Iris pigment epithelial cell (primary cell): Measurements from ENCODE around the gene TXNDC2.
"Not testable (repeated sequence)": the region's sequence is repeated elsewhere in the genome, so short reads cannot be mapped to it uniquely, and the experiment has no call there.

Experiments
- DNase-seq: peaks from one replicate; pipeline ENCODE4 v3.0.0-alpha.2; 2011; ENCODE audit warnings: low read depth

The TXNDC2 gene

DNA sequence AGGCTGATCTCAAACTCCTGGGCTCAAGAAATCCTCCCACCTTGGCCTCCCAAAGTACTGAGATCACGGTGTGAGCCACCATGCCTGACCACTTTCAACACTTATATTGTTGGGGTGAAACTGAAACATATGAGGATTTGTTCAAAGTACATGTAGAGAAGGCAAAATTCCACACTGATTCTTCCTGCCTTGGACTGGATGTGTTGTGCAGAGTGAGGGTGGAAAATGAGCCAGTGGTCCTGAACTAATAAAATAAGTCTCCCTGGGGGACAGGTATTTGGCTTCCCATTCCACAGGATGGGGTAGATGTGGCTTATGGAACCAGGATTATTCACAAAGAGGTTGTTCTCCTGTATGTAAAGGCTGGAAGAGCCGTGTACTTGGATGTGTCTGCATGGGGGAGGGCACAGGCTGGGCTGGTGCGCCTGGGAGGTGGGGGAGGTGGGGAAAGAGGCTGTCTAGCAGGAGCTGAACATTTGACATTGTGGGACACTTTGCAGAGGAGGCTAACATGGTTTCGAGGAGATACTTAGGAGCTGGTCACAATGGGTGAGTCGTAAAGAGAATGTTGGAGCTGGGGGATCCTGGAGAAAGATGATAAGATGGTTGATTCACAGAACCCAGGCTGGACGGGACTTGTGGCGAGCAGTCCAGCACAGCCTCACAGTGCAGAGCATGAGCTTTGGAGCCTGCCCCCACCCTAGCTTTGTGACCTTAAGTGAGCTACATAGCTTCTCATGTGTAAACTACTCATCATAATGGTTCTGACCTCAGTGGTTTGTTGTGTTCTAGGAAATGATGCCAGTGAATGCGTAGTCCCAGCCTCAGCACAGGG, at the start of gene TXNDC2:
Gene TXNDC2 (plus strand): TSS at position 804 of the 835 bp plus-strand sequence. CDS start 708 bp downstream, outside the sequence.
- peak; percentile 48 for DNase-seq

- DNase-seq = peak; percentile 80
Measured at GRCh38 chr18:9838144-9838877, 47.5 kb upstream of the TXNDC2 start.

DNA sequence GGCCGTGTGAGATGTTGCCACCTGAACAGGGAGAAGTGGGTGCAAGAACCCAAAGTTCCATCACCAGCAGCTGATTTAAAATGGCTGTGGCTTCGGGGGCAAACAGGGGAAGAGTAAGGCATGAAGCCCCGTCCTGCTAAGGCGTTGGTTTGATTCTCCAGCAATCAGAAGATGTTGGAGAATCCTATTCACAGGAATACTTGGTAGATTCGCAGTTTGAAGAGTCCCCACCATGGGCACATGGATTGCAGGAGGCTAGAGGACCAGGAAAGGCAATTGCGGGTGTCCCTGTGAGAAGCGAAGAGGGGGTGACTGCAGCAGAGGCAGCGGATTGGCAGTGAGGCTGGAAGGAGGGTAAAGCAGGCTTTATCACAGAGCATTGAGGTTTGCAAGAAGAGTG, 46.6 kb upstream of the TXNDC2 start:
- no peak for DNase-seq

DNA sequence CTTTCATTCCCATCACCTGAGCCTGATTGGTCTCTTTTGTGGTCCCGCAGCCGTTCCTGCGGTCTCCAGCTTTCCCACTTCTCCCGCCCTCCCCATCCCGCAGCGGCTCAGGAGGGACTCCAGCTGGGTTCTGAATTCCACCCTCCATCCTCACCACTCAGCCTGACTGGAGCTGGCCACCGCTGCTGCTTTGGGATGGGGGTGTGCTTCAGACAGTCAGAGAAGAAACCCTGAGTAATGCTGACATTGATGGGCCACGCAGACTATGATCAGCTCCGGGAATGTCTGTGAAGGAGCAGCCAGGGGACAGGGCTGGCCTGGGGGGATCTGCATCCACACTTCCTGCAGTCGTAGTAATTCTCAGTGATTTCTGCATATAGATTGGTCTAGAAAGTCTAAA, 45.9 kb upstream of the TXNDC2 start:
- DNase-seq = peak; percentile 46

- no peak for DNase-seq
Measured at GRCh38 chr18:9841752-9842151, 44.0 kb upstream of the TXNDC2 start.

- no peak for DNase-seq
Measured at GRCh38 chr18:9842448-9842847, 43.3 kb upstream of the TXNDC2 start.

GRCh38 chr18:9845256-9845655, 40.5 kb upstream of the TXNDC2 start:
- no peak for DNase-seq

GRCh38 chr18:9846162-9846925, 39.4 kb upstream of the TXNDC2 start:
- no peak for DNase-seq

DNA sequence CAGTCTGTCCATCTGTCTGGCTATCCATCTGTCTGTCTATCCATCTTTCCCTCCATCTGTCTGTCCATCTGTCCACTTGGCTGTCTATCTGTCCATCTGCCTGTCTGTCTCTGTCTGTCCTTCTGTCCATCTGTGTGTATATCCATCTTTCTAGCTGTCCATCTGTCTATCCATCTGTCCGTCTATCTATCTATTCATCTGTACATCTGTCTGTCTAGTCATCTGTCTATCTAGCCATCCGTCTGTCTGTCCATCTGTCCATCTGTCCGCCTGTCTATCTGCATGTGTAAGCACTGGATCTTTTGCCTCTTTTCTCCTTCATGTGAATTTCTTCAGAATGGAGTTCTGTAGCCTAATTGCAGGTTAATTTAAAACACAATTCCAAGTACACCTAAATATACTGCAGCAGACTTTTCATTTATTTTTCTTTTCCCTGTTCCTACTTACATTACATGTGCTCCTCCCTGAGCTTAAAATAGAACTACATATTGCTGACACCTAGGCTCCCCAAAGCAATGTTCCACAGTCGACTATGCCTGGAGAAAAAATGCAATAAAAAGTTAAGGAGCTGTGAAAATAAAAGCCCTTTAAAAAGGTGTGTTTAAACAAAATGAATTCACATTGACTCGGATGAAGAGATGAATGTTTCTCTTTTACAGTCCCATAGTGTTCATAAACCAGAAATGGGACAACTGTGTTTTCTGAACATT, 37.4 kb upstream of the TXNDC2 start:
- DNase-seq = no peak

GRCh38 chr18:9849407-9850283, 36.1 kb upstream of the TXNDC2 start:
- no peak for DNase-seq

DNA sequence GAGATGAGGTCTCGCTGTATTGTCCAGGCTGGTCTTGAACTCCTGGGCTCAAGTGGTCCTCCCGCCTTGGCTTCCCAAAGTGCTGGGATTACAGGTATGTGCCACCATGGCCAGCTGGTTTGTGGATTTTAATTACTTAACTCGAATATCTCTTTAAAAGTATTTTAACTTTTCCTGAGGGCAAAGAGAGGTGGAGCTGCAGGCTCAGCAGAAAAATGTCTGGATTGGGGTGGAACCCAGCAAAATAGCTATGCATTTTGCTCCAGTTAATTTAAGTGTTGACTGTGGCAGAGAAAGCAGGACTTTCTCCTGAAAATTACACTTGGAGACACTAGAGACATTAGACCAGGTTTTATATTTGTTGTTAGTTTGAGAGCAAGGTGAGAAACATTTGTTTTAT, 35.5 kb upstream of the TXNDC2 start:
- DNase-seq = no peak

- peak; percentile 74 for DNase-seq
Measured at GRCh38 chr18:9851511-9851910, 34.3 kb upstream of the TXNDC2 start.

- DNase-seq = peak; percentile 46
Measured at GRCh38 chr18:9852266-9853081, 33.3 kb upstream of the TXNDC2 start.

DNA sequence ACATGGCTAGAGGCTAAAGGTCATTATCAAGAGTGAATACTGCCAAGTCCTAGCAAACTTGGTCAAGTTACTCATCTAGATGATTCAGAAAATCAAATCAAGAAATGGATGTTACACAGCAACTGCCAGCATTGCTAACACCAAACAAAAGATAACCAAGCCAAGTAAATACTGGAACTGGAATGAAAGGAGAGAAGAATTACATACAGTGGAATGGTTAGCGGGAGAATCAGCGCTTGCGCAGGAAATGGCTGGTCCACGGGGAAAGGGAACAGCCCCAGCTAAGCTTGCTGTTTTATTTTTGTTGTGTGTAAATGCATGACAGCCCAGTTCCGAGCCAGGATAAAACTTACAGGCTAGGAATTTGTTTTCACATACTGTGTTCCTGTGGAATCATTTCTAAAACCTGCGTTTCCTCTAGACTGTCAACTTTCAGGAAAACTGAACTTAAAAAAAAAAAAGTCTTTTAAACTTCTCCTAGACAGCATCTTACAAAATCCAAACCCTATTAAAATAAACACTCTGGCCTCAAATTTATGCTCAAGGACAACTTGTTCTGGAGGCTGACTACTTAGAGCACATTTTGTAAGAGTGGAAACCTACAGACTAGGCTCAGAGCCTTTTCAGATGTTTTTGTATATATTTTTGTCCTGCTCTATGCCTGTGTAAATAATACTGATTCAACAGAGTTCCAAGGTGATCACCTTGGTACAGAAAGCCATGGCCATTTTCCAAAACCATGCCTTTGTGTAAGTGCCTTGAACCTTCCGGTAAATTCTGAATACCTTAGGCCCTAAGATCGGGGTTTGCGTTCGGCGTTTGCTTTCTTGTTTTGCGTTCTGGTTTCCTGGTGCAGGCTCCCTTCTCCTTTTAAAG, 30.7 kb upstream of the TXNDC2 start:
- peak; percentile 88 for DNase-seq

DNA sequence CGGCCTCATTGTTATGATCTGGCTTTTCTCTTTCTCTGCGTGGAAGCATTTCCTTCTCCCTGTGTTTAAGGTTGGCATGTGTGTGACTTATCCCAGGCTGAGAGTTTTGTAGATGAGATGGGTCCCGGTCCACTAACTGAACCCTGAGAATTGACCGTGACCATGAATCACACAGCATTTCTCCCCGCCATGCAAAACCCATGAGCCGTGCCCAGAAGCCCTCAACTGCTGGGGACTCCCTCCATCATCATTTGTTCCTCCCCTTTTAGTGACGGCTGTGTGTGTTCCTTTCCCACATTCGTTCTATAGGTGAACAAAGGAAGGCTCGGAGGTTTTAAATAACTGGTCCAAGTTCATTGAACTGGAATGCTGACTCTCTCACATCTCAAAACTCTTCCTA, 30.1 kb upstream of the TXNDC2 start:
- peak; percentile 35 for DNase-seq

GRCh38 chr18:9856092-9856491, 29.7 kb upstream of the TXNDC2 start:
- DNase-seq = no peak

DNA sequence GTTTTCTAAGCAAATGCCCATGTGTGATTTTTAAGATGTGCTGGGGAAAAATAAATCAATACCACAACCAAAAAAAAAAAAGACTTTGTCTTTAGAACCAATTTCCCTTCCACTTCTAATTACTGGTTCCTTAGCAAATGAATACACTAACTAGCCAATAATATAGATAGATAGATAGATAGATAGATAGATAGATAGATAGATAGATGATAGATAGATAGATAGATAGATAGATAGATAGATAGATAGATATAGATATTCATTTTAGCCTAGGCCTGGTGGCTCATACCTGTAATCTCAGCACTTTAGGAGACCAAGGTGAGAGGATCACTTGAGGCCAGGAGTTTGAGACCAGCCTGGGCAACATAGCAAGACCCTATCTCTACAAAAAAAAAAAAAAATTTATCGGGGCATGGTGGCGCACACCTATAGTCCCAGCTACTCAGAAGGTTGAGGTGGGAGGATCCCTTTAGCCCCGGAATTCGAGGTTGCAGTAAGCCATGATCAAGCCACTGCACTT, 28.2 kb upstream of the TXNDC2 start:
- not testable (repeated sequence) for DNase-seq

GRCh38 chr18:9858642-9859041, 27.1 kb upstream of the TXNDC2 start:
- no peak for DNase-seq

DNA sequence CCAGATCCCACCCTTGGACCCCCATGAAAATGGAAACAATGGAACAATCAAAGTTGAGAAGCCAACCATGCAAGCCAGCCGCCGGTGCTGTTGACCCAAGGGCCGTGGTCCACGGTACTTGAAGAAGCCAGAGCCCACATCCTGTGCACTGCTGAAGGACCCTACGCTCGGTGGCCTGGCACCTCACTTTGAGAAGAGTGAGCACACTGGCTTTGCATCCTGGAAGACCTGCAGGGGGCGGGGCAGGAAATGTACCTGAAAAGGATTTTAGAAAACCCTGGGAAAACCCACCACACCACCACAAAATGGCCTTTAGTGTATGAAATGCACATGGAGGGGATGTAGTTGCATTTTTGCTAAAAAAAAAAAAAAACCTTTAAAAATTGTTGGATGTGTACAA, 26.5 kb upstream of the TXNDC2 start:
- DNase-seq = no peak
